HepG2 (cell line): ENCODE measurements around the gene IL18. TPM values are rescaled to one million over a fixed set of nuclear protein-coding genes. Genes with fewer than 3 reads are reported as not detected.

Experiments used
- ATAC-seq: fragments of 200-7000 bp; cut with Tn5 transposase; 3 replicates; pipeline ENCODE4 v1.9.1; 2020; ENCODE audit warnings: mild to moderate bottlenecking, moderate library complexity
- BruUV-seq: library from RNA; stranded (reverse); fragments of 400-500 nt; replicated peaks from 2 replicates; lab custom pipeline; 2021; lab: Mats Ljungman, UMichigan
- CTCF ChIA-PET: fragments of 300-600 bp; formaldehyde crosslinking; extraction: SDS; loops from one replicate; lab custom pipeline; 2021; ENCODE audit warnings: low total read pairs, inconsistent platforms, low intra/inter-chr PET ratio; lab: Yijun Ruan, JAX
- POLR2A ChIA-PET: fragments of 350-600 bp; sonication (Branson Sonifier 250); formaldehyde crosslinking; loops from one replicate; lab custom pipeline; 2020; ENCODE audit warnings: antibody characterized with exemption, inconsistent platforms; lab: Yijun Ruan, JAX
- DNase-seq: peaks from one replicate; pipeline ENCODE4 v3.0.0-alpha.2; 2015; ENCODE audit warnings: low spot score
- FAIRE-seq: peaks from 3 replicates; lab custom pipeline; 2011; peaks lifted over from hg19 to GRCh38; lab: Jason Lieb, UNC
- H2AFZ ChIP-seq: one replicate; pipeline ENCODE4 v1.6.1; 2011; ENCODE audit warnings: low read length, inconsistent platforms
- H3K27ac ChIP-seq: fragments of 300-600 bp; 3 replicates; pipeline ENCODE4 v1.8.0; 2011; ENCODE audit warnings: mixed run types, mild to moderate bottlenecking, mixed read lengths, low read length, inconsistent platforms; ENCODE audit not compliant: insufficient read depth; ENCODE audit errors: extremely low read length
- H3K27me3 ChIP-seq, 2 experiments: fragments of 200-600 bp in 1 of 2; 2 replicates in 1 of 2; 3 replicates in 1 of 2; pipeline versions ENCODE4 v1.6.0 to v1.8.0; 2011; ENCODE audit warnings: low read length in 2 of 2, mild to moderate bottlenecking in 2 of 2, moderate library complexity in 2 of 2, inconsistent platforms in 1 of 2; ENCODE audit not compliant: insufficient read depth in 2 of 2, control insufficient read depth in 1 of 2
- H3K36me3 ChIP-seq, 2 experiments: fragments of 200-600 bp in 1 of 2; replicated peaks in 1 of 2; 2 replicates in 1 of 2; 3 replicates in 1 of 2; pipeline versions ENCODE4 v1.5.1 to v1.8.0; 2011; ENCODE audit warnings: low read length in 2 of 2, inconsistent platforms in 1 of 2; ENCODE audit not compliant: insufficient read depth in 2 of 2, control insufficient read depth in 1 of 2
- H3K4me1 ChIP-seq: 2 replicates; pipeline ENCODE4 v1.5.1; 2012; ENCODE audit warnings: low read length, inconsistent platforms; ENCODE audit not compliant: insufficient read depth
- H3K4me2 ChIP-seq: 2 replicates; pipeline ENCODE4 v1.6.0; 2011; ENCODE audit warnings: low read depth, low read length, inconsistent platforms
- H3K4me3 ChIP-seq, 3 experiments: fragments of 200-600 bp in 1 of 3; sonication (generic), shearing (Covaris generic) in 1 of 3; replicated peaks in 1 of 3; 2 replicates each; pipeline ENCODE4 v1.5.1; 2011 to 2016; ENCODE audit warnings: low read length in 3 of 3, inconsistent platforms in 2 of 3, low read depth in 2 of 3, mild to moderate bottlenecking in 2 of 3, control low read depth in 1 of 3, mixed read lengths in 1 of 3; ENCODE audit not compliant: insufficient read depth in 1 of 3
- H3K79me2 ChIP-seq: one replicate; pipeline ENCODE4 v1.6.1; 2011; ENCODE audit warnings: low read length, inconsistent platforms; ENCODE audit not compliant: insufficient read depth
- H3K9ac ChIP-seq: 2 replicates; pipeline ENCODE4 v1.6.0; 2011; ENCODE audit warnings: mild to moderate bottlenecking, low read depth, low read length, inconsistent platforms; ENCODE audit not compliant: insufficient read depth
- H3K9me3 ChIP-seq: 2 replicates; pipeline ENCODE4 v1.5.1; 2012; ENCODE audit warnings: mild to moderate bottlenecking, low read length
- H4K20me1 ChIP-seq: 2 replicates; pipeline ENCODE4 v1.6.0; 2011; ENCODE audit warnings: inconsistent platforms, mild to moderate bottlenecking, low read length, moderate library complexity; ENCODE audit not compliant: insufficient read depth
- BRD4 ChIP-seq: sonication (generic); formaldehyde crosslinking; IDR thresholded peaks from 2 replicates; pipeline ENCODE4 v1.4.0; 2020; ENCODE audit warnings: missing genetic modification reagents
- CAMTA2 ChIP-seq: sonication (generic); formaldehyde crosslinking; IDR thresholded peaks from 2 replicates; pipeline ENCODE4 v1.4.0; 2020; ENCODE audit warnings: mild to moderate bottlenecking, missing genetic modification reagents, borderline replicate concordance
- ETV6 ChIP-seq: sonication (generic); formaldehyde crosslinking; conservative IDR thresholded peaks from 2 replicates; pipeline ENCODE4 v1.4.0; 2020; ENCODE audit warnings: missing genetic modification reagents
- HHEX ChIP-seq: IDR thresholded peaks from 2 replicates; pipeline ENCODE4 v1.6.1; 2016; ENCODE audit warnings: control low read depth
- JARID2 ChIP-seq: sonication (generic); formaldehyde crosslinking; IDR thresholded peaks from 2 replicates; pipeline ENCODE4 v1.8.1; 2023; ENCODE audit warnings: missing genetic modification reagents, inconsistent platforms; ENCODE audit not compliant: insufficient replicate concordance
- MYPOP ChIP-seq: sonication (generic); formaldehyde crosslinking; IDR thresholded peaks from 2 replicates; pipeline ENCODE4 v1.8.1; 2023; ENCODE audit warnings: mild to moderate bottlenecking, moderate library complexity, missing genetic modification reagents
- NFYB ChIP-seq: sonication (generic); formaldehyde crosslinking; IDR thresholded peaks from 2 replicates; pipeline ENCODE4 v1.4.0; 2020; ENCODE audit warnings: missing genetic modification reagents
- TCF7L2 ChIP-seq: IDR thresholded peaks from 2 replicates; pipeline ENCODE4 v1.6.1; 2011; ENCODE audit warnings: mild to moderate bottlenecking, low read depth, low read length, moderate library complexity
- TRIM24 ChIP-seq: sonication (generic); formaldehyde crosslinking; IDR thresholded peaks from 2 replicates; pipeline ENCODE4 v1.8.0; 2022; ENCODE audit warnings: mild to moderate bottlenecking, missing genetic modification reagents
- ZBTB38 ChIP-seq: sonication (generic); formaldehyde crosslinking; IDR thresholded peaks from 2 replicates; pipeline ENCODE4 v1.5.1; 2020; ENCODE audit warnings: mild to moderate bottlenecking, missing genetic modification reagents
- ZMAT3 ChIP-seq: sonication (generic); formaldehyde crosslinking; conservative IDR thresholded peaks from 2 replicates; pipeline ENCODE4 v1.7.0; 2021; ENCODE audit warnings: missing genetic modification reagents
- ZNF337 ChIP-seq: sonication (generic); formaldehyde crosslinking; IDR thresholded peaks from 2 replicates; pipeline ENCODE4 v1.5.1; 2020; ENCODE audit warnings: missing genetic modification reagents, low read depth, mild to moderate bottlenecking, borderline replicate concordance
- ZNF33B ChIP-seq: sonication (generic); formaldehyde crosslinking; IDR thresholded peaks from 2 replicates; pipeline ENCODE4 v1.5.1; 2020; ENCODE audit warnings: mild to moderate bottlenecking, missing genetic modification reagents
- ZNF383 ChIP-seq: sonication (generic); formaldehyde crosslinking; IDR thresholded peaks from 2 replicates; pipeline ENCODE4 v1.4.0; 2020; ENCODE audit warnings: missing genetic modification reagents, mild to moderate bottlenecking, borderline replicate concordance
- ZNF674 ChIP-seq: sonication (generic); formaldehyde crosslinking; IDR thresholded peaks from 2 replicates; pipeline ENCODE4 v1.5.0; 2020; ENCODE audit warnings: low read depth, mild to moderate bottlenecking, missing genetic modification reagents
- ZNF776 ChIP-seq: sonication (generic); formaldehyde crosslinking; IDR thresholded peaks from 2 replicates; pipeline ENCODE4 v1.4.0; 2020; ENCODE audit warnings: mild to moderate bottlenecking, missing genetic modification reagents
- WGBS: methylation state at CpG from one replicate; pipeline ENCODE4 v1.1.6; 2017; ENCODE audit warnings: low lambda C conversion rate; 5-methylcytosine and 5-hydroxymethylcytosine counted together
- in situ Hi-C: cut with HindIII; loops from 2 replicates; pipeline ENCODE4 v1.10.0; 2017; ENCODE audit warnings: low pct_unique_long_range_greater_than_20kb; ENCODE audit not compliant: extremely low pct_ligation_motif_present
- intact Hi-C: fragments of 100-400 bp; cut with micrococcal nuclease; formaldehyde crosslinking; loops from one replicate; pipeline ENCODE4 v1.10.0; 2022; ENCODE audit not compliant: unreplicated experiment
- polyA plus RNA-seq, 8 experiments: library from polyadenylated mRNA; depleted of rRNA in 3 of 8; stranded (reverse) in 7 of 8; unstranded in 1 of 8; fragments of >200 nt; fragmentation: Illumina TruSeq in 4 of 8; extraction: Trizol in 4 of 8; gene quantifications; 2 replicates each; pipeline versions ENCODE4 v1.2.1 to v1.2.3, GENCODE V29; 2011 to 2016; ENCODE audit warnings: low read depth in 4 of 8, missing spikeins in 1 of 8, mixed read lengths in 1 of 8; ENCODE audit not compliant: insufficient read depth in 1 of 8
- total RNA-seq, 5 experiments: library from RNA; depleted of rRNA; stranded (reverse); fragments of >200 nt; fragmentation: Illumina TruSeq; extraction: Trizol; gene quantifications; 2 replicates each; pipeline ENCODE4 v1.2.3, GENCODE V29; 2016; ENCODE audit warnings: low read depth in 1 of 5
- TF ChIP-seq, protein P1 (sequence below): sonication (generic); formaldehyde crosslinking; IDR thresholded peaks from 2 replicates; pipeline ENCODE4 v1.4.0; 2020; ENCODE audit warnings: missing genetic modification reagents, borderline replicate concordance
- TF ChIP-seq, protein P2 (sequence below): IDR thresholded peaks from 2 replicates; pipeline ENCODE4 v1.4.0; 2020; ENCODE audit warnings: mild to moderate bottlenecking, missing genetic modification reagents

The IL18 gene
- total and polyA plus RNA-seq, 2 of the 13 experiments (the other 11 are each of a cell fraction or from before 2014, with no cell fraction given) = 0.89 to 2.7 TPM

DNA sequence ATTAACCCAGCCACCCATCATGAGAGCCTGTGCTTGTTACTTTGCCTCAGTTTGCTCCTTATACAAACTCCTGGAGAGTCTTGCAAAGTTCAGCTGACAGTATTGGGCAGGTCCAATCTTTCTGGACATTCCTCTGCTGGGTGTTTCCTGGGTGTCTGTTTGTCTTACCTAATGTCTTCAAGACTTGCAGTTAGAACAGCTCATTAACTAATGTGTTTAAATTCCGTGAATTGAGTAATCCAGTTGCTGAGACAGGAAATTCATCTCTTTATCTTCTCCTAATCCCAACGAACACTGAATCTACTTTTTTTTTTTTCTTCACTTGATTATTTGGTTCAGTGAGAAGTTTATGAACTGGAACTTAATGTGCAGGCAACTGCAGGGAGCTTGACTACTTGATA, 32.1 kb upstream of the IL18 start:
- no peak overlapping the region for H2AFZ ChIP-seq
- ChIA-PET CTCF (no interaction called here), POLR2A (no interaction called here)
- peaks cover 0 to 3% of the 10 kb centered on the region in 2 experiments; a peak in 2 of 5 replicates for H3K27me3 ChIP-seq
- H3K9ac ChIP-seq = no peak overlapping the region
- intact Hi-C loops = no loop called here
- H3K36me3 ChIP-seq = no peaks in the 10 kb centered on the region
- WGBS = 5% methylated on average over 2 of the region's 2 CpGs
- no peaks in the 10 kb centered on the region for H3K4me1 ChIP-seq
- no peaks in the 10 kb centered on the region for H4K20me1 ChIP-seq
- no peaks in the 10 kb centered on the region for H3K79me2 ChIP-seq
- H3K4me3 ChIP-seq = no peak overlapping the region
- BruUV-seq = no TSS peak
- ATAC-seq (no peak), DNase-seq (no peak), FAIRE-seq (no peak)
- no peak overlapping the region for H3K27ac ChIP-seq
- in situ Hi-C loops = no loop called here
- no peak overlapping the region for H3K4me2 ChIP-seq
- H3K9me3 ChIP-seq = no peaks in the 10 kb centered on the region
- TF ChIP-seq, protein P1, sequence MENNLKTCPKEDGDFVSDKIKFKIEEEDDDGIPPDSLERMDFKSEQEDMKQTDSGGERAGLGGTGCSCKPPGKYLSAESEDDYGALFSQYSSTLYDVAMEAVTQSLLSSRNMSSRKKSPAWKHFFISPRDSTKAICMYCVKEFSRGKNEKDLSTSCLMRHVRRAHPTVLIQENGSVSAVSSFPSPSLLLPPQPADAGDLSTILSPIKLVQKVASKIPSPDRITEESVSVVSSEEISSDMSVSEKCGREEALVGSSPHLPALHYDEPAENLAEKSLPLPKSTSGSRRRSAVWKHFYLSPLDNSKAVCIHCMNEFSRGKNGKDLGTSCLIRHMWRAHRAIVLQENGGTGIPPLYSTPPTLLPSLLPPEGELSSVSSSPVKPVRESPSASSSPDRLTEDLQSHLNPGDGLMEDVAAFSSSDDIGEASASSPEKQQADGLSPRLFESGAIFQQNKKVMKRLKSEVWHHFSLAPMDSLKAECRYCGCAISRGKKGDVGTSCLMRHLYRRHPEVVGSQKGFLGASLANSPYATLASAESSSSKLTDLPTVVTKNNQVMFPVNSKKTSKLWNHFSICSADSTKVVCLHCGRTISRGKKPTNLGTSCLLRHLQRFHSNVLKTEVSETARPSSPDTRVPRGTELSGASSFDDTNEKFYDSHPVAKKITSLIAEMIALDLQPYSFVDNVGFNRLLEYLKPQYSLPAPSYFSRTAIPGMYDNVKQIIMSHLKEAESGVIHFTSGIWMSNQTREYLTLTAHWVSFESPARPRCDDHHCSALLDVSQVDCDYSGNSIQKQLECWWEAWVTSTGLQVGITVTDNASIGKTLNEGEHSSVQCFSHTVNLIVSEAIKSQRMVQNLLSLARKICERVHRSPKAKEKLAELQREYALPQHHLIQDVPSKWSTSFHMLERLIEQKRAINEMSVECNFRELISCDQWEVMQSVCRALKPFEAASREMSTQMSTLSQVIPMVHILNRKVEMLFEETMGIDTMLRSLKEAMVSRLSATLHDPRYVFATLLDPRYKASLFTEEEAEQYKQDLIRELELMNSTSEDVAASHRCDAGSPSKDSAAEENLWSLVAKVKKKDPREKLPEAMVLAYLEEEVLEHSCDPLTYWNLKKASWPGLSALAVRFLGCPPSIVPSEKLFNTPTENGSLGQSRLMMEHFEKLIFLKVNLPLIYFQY = no peak
- TF ChIP-seq BRD4 (no peak), CAMTA2 (CRISPR knock-in tag) (no peak), ZNF33B (no peak), ZNF776 (CRISPR knock-in tag) (no peak), NFYB (no peak), MYPOP (no peak), ZNF337 (CRISPR knock-in tag) (no peak), HHEX (CRISPR knock-in tag) (no peak), JARID2 (CRISPR knock-in tag) (no peak), ZBTB38 (CRISPR knock-in tag) (no peak), TCF7L2 (no peak), ZNF674 (CRISPR knock-in tag) (no peak), ZMAT3 (no peak), ZNF383 (CRISPR knock-in tag) (no peak), TRIM24 (CRISPR knock-in tag) (no peak), ETV6 (no peak)
- TF ChIP-seq, protein P2, sequence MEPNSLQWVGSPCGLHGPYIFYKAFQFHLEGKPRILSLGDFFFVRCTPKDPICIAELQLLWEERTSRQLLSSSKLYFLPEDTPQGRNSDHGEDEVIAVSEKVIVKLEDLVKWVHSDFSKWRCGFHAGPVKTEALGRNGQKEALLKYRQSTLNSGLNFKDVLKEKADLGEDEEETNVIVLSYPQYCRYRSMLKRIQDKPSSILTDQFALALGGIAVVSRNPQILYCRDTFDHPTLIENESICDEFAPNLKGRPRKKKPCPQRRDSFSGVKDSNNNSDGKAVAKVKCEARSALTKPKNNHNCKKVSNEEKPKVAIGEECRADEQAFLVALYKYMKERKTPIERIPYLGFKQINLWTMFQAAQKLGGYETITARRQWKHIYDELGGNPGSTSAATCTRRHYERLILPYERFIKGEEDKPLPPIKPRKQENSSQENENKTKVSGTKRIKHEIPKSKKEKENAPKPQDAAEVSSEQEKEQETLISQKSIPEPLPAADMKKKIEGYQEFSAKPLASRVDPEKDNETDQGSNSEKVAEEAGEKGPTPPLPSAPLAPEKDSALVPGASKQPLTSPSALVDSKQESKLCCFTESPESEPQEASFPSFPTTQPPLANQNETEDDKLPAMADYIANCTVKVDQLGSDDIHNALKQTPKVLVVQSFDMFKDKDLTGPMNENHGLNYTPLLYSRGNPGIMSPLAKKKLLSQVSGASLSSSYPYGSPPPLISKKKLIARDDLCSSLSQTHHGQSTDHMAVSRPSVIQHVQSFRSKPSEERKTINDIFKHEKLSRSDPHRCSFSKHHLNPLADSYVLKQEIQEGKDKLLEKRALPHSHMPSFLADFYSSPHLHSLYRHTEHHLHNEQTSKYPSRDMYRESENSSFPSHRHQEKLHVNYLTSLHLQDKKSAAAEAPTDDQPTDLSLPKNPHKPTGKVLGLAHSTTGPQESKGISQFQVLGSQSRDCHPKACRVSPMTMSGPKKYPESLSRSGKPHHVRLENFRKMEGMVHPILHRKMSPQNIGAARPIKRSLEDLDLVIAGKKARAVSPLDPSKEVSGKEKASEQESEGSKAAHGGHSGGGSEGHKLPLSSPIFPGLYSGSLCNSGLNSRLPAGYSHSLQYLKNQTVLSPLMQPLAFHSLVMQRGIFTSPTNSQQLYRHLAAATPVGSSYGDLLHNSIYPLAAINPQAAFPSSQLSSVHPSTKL (CRISPR knock-in tag) = no peak
